Measurements from ENCODE around the gene UGGT2. TPM values are rescaled to one million over a fixed set of nuclear protein-coding genes. Genes with fewer than 3 reads are reported as not detected.
"Not testable (repeated sequence)": the region's sequence is repeated elsewhere in the genome, so short reads cannot be mapped to it uniquely, and the experiment has no call there.

The UGGT2 gene
- total RNA-seq, 2 donors from 2014 or later: 0.04 TPM; not detected in 1

- Mint-ChIP-seq H3K27ac (no peak overlapping the region), H3K36me3 (peaks cover 6 to 25% of the 10 kb centered on the region in 2 donors), H3K9me3 (peaks cover 8 to 20% of the 10 kb centered on the region in 2 donors)
- ATAC-seq (no peak), DNase-seq (ENCODE audit: low spot score in 2 of 2) (no peak)
Measured at GRCh38 chr13:95813139-95813538, 240.1 kb downstream of the UGGT2 start.

- ATAC-seq: no peak
- no peak for DNase-seq (ENCODE audit: low spot score in 2 of 2)
- Mint-ChIP-seq H3K27ac (no peak overlapping the region), H3K36me3 (peaks cover 13 to 30% of the 10 kb centered on the region in 2 donors), H3K9me3 (peaks cover 12 to 18% of the 10 kb centered on the region in 2 donors)
Measured at GRCh38 chr13:95809429-95809828, 243.8 kb downstream of the UGGT2 start.

- peaks cover 7 to 16% of the 10 kb centered on the region in 2 donors for H3K36me3 Mint-ChIP-seq
- H3K9me3 Mint-ChIP-seq: peaks cover 6 to 11% of the 10 kb centered on the region in 2 donors
- ATAC-seq (no peak), DNase-seq (ENCODE audit: low spot score in 2 of 2) (no peak)
- H3K27ac Mint-ChIP-seq: no peak overlapping the region
Measured at GRCh38 chr13:95805921-95806320, 247.3 kb downstream of the UGGT2 start.

DNA sequence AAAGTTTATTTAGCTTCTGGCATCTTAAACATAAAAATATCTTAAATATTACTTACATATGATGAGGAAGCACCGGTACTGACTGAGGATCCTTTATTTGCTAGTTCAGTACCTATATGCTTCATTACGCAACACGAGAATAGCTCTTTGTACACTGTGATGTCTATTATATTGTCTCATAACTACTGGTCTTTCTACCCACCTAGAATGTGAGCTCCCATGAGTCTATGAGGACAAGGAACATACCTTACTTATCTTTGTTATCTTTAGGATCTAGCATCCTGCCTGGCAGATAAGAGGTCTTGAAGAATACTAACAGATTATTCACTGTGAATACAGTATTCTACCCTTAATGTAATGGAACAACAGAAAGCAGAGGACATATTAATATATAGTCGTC, 251.4 kb downstream of the UGGT2 start:
- H3K27ac Mint-ChIP-seq: no peak overlapping the region
- no peak for DNase-seq (ENCODE audit: low spot score in 2 of 2)
- peaks cover 4 to 7% of the 10 kb centered on the region in 2 donors for H3K36me3 Mint-ChIP-seq
- peaks cover 0 to 11% of the 10 kb centered on the region in 2 donors for H3K9me3 Mint-ChIP-seq
- no peak for ATAC-seq

- H3K36me3 Mint-ChIP-seq: no peaks in the 10 kb centered on the region
- ATAC-seq: no peak
Measured at GRCh38 chr13:95800436-95800835, 252.8 kb downstream of the UGGT2 start.

DNA sequence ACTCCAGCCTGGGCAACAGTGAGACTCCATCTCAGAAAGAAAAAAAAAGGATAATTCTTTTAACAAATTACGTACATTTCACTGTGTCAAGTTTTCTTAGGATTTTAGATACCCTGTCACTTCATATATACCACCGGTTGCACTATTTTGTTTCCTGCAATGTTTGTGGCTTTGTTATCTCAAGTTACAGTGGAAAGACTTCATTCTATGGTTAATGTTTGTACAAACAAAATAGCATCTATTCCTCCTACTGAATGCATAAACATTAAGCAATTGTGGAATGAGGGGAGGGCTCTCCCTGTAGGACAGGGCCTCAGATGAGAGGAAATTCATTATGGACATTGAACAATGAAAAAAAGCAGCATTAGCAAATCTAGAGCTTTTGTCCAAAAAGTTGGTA, 256.2 kb downstream of the UGGT2 start:
- Mint-ChIP-seq H3K27ac (no peak overlapping the region), H3K36me3 (peaks cover 0 to 5% of the 10 kb centered on the region in 2 donors), H3K9me3 (no peaks in the 10 kb centered on the region)
- no peak for DNase-seq (ENCODE audit: low spot score in 2 of 2)
- no peak for ATAC-seq

More at GRCh38 chr13:95800436-95800835, 252.8 kb downstream of the UGGT2 start:
- no peak for DNase-seq (ENCODE audit: low spot score in 2 of 2)
- Mint-ChIP-seq H3K27ac (no peak overlapping the region), H3K9me3 (peaks cover 0 to 6% of the 10 kb centered on the region in 2 donors)

DNA sequence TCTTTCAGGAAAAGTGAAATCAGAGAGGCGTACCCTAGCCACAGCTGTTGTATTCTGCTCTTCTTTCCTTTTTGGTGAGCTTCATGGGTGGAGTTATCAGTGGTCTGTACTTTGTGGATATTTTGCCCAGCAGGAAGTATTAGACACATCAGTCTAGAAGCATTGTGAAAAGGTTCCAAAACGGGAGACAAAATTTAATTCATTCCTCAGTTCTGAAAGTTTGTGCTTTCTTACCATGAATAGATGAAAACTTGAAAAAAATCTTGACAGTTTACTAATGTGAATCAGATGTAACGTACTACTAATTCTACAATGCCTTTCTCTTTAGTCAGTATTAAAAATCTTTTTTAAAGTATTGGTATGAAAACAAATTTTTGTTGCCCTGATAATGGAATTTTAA, 259.4 kb downstream of the UGGT2 start:
- peaks cover 15 to 19% of the 10 kb centered on the region in 2 donors for H3K36me3 Mint-ChIP-seq
- no peaks in the 10 kb centered on the region for H3K9me3 Mint-ChIP-seq
- H3K27ac Mint-ChIP-seq: no peak overlapping the region
- DNase-seq (ENCODE audit: low spot score in 2 of 2) (no peak), ATAC-seq (no peak)

DNA sequence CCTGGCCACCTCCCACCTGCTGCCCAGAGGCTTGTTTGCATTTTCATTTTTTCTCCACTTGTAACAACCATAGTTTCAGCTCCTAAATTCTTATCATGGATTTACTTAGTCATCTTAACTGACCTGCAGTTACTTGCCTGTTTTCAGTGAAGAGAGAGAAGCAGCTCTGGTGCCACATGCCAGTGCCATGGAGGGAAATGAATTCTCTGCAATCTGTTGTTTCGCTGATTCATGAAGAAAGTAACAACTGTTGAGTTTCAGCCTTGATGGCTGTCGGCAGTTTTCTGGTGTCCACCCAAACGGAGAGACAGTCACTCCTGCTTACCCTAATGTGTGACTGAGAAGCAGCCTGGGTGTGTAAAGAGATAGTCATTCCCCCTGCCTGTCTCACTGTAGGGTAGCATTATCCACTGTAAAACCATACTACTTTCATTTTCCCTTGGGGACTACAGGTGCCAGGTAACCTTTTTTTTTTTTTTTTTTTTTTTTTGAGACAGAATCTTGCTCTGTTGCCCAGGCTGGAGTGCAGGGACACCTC, 260.1 kb downstream of the UGGT2 start:
- no peaks in the 10 kb centered on the region for H3K9me3 Mint-ChIP-seq
- peaks cover 21 to 26% of the 10 kb centered on the region in 2 donors for H3K36me3 Mint-ChIP-seq
- H3K27ac Mint-ChIP-seq: peak overlapping the region in 1 of 2 donors; percentile 65
- no peak for DNase-seq (ENCODE audit: low spot score in 2 of 2)
- no peak for ATAC-seq

DNA sequence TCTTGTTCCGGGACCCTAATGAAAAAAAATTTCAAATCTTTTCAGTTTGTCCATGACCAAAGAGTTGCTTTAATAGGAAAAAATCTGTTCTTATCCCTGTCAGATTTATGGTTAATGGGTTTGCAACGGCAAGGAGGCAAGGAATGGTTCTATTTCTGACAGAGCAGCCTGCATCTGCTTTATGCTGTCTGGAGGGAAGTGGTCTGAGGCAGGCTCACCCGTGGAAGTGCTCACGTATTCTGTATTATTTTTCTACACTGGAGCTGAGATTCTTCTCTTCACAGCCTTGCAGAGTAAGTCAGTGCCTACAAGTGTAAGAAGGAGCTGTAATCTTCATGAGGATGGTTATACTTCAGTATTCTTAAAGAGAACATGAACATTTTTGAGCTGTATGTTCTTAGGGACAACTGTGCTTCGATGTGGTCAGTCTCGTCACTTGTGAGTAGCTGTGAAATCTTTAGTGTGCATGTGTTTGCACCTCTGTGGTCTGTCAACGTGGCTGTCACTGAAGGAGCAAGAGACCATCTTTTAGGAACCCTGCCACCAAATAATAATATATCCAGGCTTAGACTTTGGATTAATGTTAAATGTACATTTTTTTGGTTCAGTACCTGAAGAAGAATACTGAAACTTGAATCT, 262.0 kb downstream of the UGGT2 start:
- no peak for DNase-seq (ENCODE audit: low spot score in 2 of 2)
- Mint-ChIP-seq H3K36me3 (peaks cover 31 to 38% of the 10 kb centered on the region in 2 donors), H3K9me3 (no peaks in the 10 kb centered on the region), H3K27ac (no peak overlapping the region)
- no peak for ATAC-seq

DNA sequence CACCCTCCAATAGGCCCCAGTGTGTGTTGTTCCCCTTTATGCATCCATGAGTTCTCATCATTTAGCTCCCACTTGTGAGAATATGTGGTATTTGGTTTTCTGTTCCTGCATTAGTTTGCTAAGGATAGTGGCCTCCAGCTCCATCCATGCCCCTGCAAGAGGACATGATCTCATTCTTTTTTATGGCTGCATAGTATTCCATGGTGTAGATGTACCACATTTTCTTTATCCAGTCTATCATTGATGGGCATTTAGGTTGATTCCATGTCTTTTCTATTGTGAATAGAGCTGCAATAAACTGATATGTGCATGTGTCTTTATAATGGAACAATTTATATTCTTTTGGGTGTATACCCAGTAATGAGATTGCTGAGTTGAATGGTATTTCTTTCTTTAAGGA, 263.9 kb downstream of the UGGT2 start:
- not testable (repeated sequence) for DNase-seq (ENCODE audit: low spot score in 2 of 2); H3K9me3 Mint-ChIP-seq; ATAC-seq; H3K27ac Mint-ChIP-seq
- peaks cover 28 to 42% of the 10 kb centered on the region in 2 donors for H3K36me3 Mint-ChIP-seq

- no peak for ATAC-seq
Measured at GRCh38 chr13:95788100-95788463, 265.1 kb downstream of the UGGT2 start.

DNA sequence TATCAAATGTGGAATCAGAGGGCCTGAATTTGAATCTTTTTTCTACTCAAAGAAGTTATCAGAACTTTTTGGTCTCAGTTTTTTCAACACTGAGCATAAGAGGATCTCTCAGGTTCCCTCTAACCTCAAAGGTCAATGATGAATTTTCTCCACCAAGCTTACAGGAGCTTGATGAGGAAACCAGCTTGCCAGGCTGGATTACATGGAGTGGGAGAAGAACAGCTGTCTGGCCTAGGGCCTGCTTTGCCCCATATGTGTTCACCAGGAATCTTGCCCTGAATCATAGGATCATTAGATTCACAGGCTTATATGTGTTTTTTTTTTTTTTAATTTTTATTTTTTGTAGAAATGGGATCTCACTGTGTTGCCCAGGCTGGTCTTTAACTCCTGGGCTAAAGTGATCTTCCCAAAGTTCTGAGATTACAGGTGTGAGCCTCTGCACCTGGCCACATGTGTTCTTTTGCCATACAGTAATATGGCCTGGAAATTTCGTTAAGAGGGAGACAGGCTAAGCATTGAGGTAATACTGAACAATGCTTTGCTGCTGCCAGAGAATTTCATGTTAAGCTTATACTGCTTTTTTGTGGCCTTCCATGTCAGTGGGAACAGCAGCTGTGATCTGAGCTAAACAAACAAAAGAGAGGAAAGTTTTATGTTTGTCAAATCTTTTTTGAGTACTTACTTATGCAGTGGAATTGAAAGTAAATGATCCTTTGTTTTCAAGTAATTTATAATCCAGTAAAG, 265.7 kb downstream of the UGGT2 start:
- H3K36me3 Mint-ChIP-seq: peaks cover 26 to 50% of the 10 kb centered on the region in 2 donors
- ATAC-seq (no peak), DNase-seq (ENCODE audit: low spot score in 2 of 2) (no peak)
- H3K27ac Mint-ChIP-seq: no peak overlapping the region
- no peaks in the 10 kb centered on the region for H3K9me3 Mint-ChIP-seq

More at GRCh38 chr13:95788100-95788463, 265.1 kb downstream of the UGGT2 start:
- Mint-ChIP-seq H3K36me3 (peaks cover 26 to 44% of the 10 kb centered on the region in 2 donors), H3K9me3 (no peaks in the 10 kb centered on the region), H3K27ac (no peak overlapping the region)
- DNase-seq (ENCODE audit: low spot score in 2 of 2): no peak

DNA sequence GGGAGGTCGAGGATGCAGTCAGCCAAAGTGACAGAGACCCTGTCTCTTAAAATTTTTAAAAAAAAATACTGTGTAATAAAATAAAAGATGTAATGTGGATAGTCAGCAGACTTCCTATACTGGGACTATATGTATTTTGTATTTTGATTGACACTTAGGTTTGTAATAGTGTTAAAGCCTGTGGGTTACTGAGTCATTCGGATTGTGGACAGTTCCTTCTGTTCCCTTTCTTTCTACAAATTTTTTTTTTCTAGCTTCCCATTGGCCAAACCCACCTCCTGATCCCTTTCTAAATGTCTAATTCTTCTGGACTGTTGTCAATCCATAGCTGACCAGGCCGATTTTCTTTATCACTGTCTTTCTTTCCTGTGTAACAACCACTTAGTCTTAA, 268.3 kb downstream of the UGGT2 start:
- no peaks in the 10 kb centered on the region for H3K9me3 Mint-ChIP-seq
- no peak for ATAC-seq
- DNase-seq (ENCODE audit: low spot score in 2 of 2): no peak
- no peak overlapping the region for H3K27ac Mint-ChIP-seq
- H3K36me3 Mint-ChIP-seq: peaks cover 21 to 47% of the 10 kb centered on the region in 2 donors

GRCh38 chr13:95784161-95784899, 268.9 kb downstream of the UGGT2 start:
- Mint-ChIP-seq H3K9me3 (no peaks in the 10 kb centered on the region), H3K27ac (no peak overlapping the region), H3K36me3 (peaks cover 18 to 42% of the 10 kb centered on the region in 2 donors)
- ATAC-seq (no peak), DNase-seq (ENCODE audit: low spot score in 2 of 2) (no peak)

- DNase-seq (ENCODE audit: low spot score in 2 of 2) (no peak), ATAC-seq (no peak)
- peaks cover 12 to 36% of the 10 kb centered on the region in 2 donors for H3K36me3 Mint-ChIP-seq
- H3K9me3 Mint-ChIP-seq: no peaks in the 10 kb centered on the region
- H3K27ac Mint-ChIP-seq: no peak overlapping the region
Measured at GRCh38 chr13:95783747-95784146, 269.5 kb downstream of the UGGT2 start.

GRCh38 chr13:95781940-95782339, 271.3 kb downstream of the UGGT2 start:
- not testable (repeated sequence) for DNase-seq (ENCODE audit: low spot score in 2 of 2); H3K27ac Mint-ChIP-seq; ATAC-seq; H3K9me3 Mint-ChIP-seq
- H3K36me3 Mint-ChIP-seq: peaks cover 2 to 20% of the 10 kb centered on the region in 2 donors

DNA sequence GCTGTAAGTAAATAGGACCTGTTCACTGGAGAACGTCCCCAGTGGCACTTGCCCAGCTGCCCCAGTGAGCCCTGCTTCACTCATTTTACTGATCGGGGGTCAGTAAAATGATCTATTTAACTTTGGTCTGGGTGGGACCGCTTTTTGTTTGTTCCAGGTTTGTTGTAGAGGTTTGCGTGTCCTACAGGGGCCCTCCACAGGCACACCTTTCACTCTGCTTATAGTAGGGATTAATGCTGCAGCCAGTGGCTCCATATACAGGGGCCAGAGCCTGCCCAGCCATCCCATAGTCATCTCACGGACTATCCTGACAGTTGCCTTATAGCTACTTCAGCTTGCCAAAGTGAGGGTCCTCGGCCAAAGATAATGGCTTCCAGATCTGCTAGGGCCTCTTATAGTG, 272.2 kb downstream of the UGGT2 start:
- H3K36me3 Mint-ChIP-seq: peaks cover 6 to 11% of the 10 kb centered on the region in 2 donors
- no peaks in the 10 kb centered on the region for H3K9me3 Mint-ChIP-seq
- H3K27ac Mint-ChIP-seq: no peak overlapping the region
- ATAC-seq: no peak
- no peak for DNase-seq (ENCODE audit: low spot score in 2 of 2)
